Panc1 (cell line): ENCODE results near the gene DCST1. TPM values are rescaled to one million over a fixed set of nuclear protein-coding genes. Genes with fewer than 3 reads are reported as not detected.

Experiments
- ATAC-seq: fragments of 200-7000 bp; cut with Tn5 transposase; 2 replicates; pipeline ENCODE4 v1.9.1; 2020; ENCODE audit warnings: mild to moderate bottlenecking, moderate library complexity
- BruUV-seq: library from RNA; stranded (reverse); fragments of 400-500 nt; replicated peaks from 2 replicates; lab custom pipeline; 2021; lab: Mats Ljungman, UMichigan
- CTCF ChIA-PET: fragments of 300-600 bp; sonication (Branson Sonifier 250); formaldehyde crosslinking; loops from one replicate; lab custom pipeline; 2022; ENCODE audit warnings: antibody characterized with exemption; lab: Charles Lee
- POLR2A ChIA-PET: fragments of 300-600 bp; sonication (Branson Sonifier 250); formaldehyde crosslinking; loops from one replicate; lab custom pipeline; 2022; ENCODE audit warnings: antibody characterized with exemption; lab: Charles Lee
- DNase-seq: peaks from one replicate; pipeline ENCODE4 v3.0.0-alpha.2; 2010; ENCODE audit warnings: low read depth, low spot score
- H3K27ac ChIP-seq: 2 replicates; pipeline ENCODE4 v1.5.1; 2011; ENCODE audit warnings: mild to moderate bottlenecking, low read length, inconsistent platforms
- H3K27me3 ChIP-seq: fragments of 200-500 bp; sonication (Bioruptor generic); 2 replicates; pipeline ENCODE4 v1.6.0; 2014; ENCODE audit warnings: low read length, inconsistent platforms; ENCODE audit not compliant: control insufficient read depth, insufficient read depth
- H3K36me3 ChIP-seq: fragments of 200-500 bp; sonication (Bioruptor generic); 2 replicates; pipeline ENCODE4 v1.5.1; 2014; ENCODE audit warnings: inconsistent platforms, mild to moderate bottlenecking, low read length, moderate library complexity; ENCODE audit not compliant: control insufficient read depth, insufficient read depth
- H3K4me1 ChIP-seq: 2 replicates; pipeline ENCODE4 v1.5.1; 2011; ENCODE audit warnings: inconsistent platforms, mild to moderate bottlenecking, low read length, moderate library complexity; ENCODE audit not compliant: control insufficient read depth, insufficient read depth
- H3K4me3 ChIP-seq, 2 experiments: 2 replicates each; pipeline ENCODE4 v1.5.1; 2011 to 2012; ENCODE audit warnings: low read depth in 2 of 2, low read length in 2 of 2, mild to moderate bottlenecking in 2 of 2, inconsistent platforms in 1 of 2, moderate library complexity in 1 of 2
- H3K9me3 ChIP-seq: fragments of 200-500 bp; sonication (Bioruptor generic); 2 replicates; pipeline ENCODE4 v1.5.1; 2014; ENCODE audit warnings: low read depth, mild to moderate bottlenecking, inconsistent platforms, low read length, moderate library complexity; ENCODE audit not compliant: control insufficient read depth, insufficient read depth
- CTCF ChIP-seq: fragments of 450-650 bp; IDR thresholded peaks from 2 replicates; pipeline ENCODE4 v1.5.1; 2017; ENCODE audit warnings: mild to moderate bottlenecking
- POLR2AphosphoS5 ChIP-seq: IDR thresholded peaks from 2 replicates; pipeline ENCODE4 v1.6.1; 2012; ENCODE audit warnings: mild to moderate bottlenecking, low read depth, low read length, moderate library complexity
- SIN3A ChIP-seq: IDR thresholded peaks from 2 replicates; pipeline ENCODE4 v1.6.1; 2012; ENCODE audit warnings: low read depth, mild to moderate bottlenecking, low read length, moderate library complexity, borderline replicate concordance; ENCODE audit not compliant: insufficient read depth
- TCF7L2 ChIP-seq: IDR thresholded peaks from 2 replicates; pipeline ENCODE4 v1.6.1; 2011; ENCODE audit warnings: mild to moderate bottlenecking, low read depth, low read length, inconsistent platforms
- in situ Hi-C: cut with HindIII; loops from 2 replicates; pipeline ENCODE4 v1.10.0; 2016; ENCODE audit warnings: low sequenced_read_pairs, low pct_unique_long_range_greater_than_20kb
- intact Hi-C: fragments of 100-400 bp; cut with micrococcal nuclease; formaldehyde crosslinking; loops from one replicate; pipeline ENCODE4 v1.10.0; 2022; ENCODE audit not compliant: unreplicated experiment
- total RNA-seq: library from RNA; stranded (reverse); gene quantifications from one replicate; pipeline ENCODE4 v1.2.1, GENCODE V29; 2021; ENCODE audit not compliant: unreplicated experiment
- TF ChIP-seq, protein P1 (sequence below), 2 experiments: IDR thresholded peaks; 2 replicates each; pipeline ENCODE4 v1.6.1; 2011 to 2012; ENCODE audit warnings: low read depth in 2 of 2, control low read depth in 1 of 2, low read length in 1 of 2, mild to moderate bottlenecking in 1 of 2, moderate library complexity in 1 of 2; ENCODE audit not compliant: insufficient read depth in 1 of 2

DCST1 gene
- total RNA-seq, 1 experiment from 2014 or later = not detected

DNA sequence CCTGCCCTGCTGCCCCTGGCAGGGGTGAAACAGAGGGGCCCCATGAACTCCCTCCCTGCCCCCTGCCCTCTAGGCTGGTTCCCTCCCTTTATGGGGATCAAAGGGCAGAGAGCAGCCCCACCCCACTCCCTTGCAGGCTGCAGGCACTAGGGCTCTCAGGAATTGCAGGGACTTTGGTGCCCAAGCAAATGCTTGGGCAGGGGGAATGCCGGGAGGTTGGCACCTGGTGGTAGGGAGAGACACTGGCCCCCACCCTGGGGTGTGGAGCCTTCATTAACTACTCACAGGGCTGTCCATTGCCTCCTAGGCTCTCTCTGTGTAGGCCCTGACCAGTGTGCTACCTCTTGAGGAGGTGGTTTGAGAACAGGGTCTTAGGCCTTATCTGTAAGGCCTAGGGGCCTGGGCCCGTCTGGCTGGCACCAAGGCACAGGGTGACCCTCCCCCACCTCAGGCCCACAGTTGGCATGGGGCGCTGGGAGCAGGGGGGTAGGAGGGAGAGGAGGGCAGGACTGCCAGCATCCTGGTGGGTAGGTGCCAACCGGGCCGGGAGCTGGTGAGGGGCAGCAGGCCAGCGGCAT lies 26.3 kb upstream of the DCST1 start:
- peaks cover 45% of the 10 kb centered on the region for H3K4me1 ChIP-seq
- intact Hi-C loops = no loop called here

GRCh38 chr1:155008015-155008941 lies 25.3 kb upstream of the DCST1 start:
- POLR2A ChIA-PET = interaction anchor here (0.6 kb wide), 1 partner anchor 56 kb away, joined by 8 read pairs; no protein-coding TSS in a partner anchor
- CTCF ChIA-PET = interaction anchor here (0.7 kb wide), 1 partner anchor 75 kb away, joined by 3 read pairs; no protein-coding TSS in a partner anchor
- intact Hi-C loops = no loop called here

More for the DNA sequence above, 26.3 kb upstream of the DCST1 start:
- in situ Hi-C loops = no loop called here
- ChIA-PET CTCF (interaction anchor here (0.6 to 0.7 kb wide), 2 partner anchors 31 to 74 kb away, joined by 3 read pairs; no protein-coding TSS in a partner anchor), POLR2A (interaction anchor here (0.7 kb wide), 1 partner anchor 15 kb away, joined by 3 read pairs; no protein-coding TSS in a partner anchor)
- BruUV-seq = no TSS peak
- ATAC-seq (no peak), DNase-seq (no peak)
- TF ChIP-seq, protein P1, sequence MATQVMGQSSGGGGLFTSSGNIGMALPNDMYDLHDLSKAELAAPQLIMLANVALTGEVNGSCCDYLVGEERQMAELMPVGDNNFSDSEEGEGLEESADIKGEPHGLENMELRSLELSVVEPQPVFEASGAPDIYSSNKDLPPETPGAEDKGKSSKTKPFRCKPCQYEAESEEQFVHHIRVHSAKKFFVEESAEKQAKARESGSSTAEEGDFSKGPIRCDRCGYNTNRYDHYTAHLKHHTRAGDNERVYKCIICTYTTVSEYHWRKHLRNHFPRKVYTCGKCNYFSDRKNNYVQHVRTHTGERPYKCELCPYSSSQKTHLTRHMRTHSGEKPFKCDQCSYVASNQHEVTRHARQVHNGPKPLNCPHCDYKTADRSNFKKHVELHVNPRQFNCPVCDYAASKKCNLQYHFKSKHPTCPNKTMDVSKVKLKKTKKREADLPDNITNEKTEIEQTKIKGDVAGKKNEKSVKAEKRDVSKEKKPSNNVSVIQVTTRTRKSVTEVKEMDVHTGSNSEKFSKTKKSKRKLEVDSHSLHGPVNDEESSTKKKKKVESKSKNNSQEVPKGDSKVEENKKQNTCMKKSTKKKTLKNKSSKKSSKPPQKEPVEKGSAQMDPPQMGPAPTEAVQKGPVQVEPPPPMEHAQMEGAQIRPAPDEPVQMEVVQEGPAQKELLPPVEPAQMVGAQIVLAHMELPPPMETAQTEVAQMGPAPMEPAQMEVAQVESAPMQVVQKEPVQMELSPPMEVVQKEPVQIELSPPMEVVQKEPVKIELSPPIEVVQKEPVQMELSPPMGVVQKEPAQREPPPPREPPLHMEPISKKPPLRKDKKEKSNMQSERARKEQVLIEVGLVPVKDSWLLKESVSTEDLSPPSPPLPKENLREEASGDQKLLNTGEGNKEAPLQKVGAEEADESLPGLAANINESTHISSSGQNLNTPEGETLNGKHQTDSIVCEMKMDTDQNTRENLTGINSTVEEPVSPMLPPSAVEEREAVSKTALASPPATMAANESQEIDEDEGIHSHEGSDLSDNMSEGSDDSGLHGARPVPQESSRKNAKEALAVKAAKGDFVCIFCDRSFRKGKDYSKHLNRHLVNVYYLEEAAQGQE (IDR thresholded peaks at IDR 0.05; ENCODE audit: insufficient read depth in 1 of 2, low read depth in 2 of 2, low read length in 1 of 2) = no peak
- TF ChIP-seq POLR2AphosphoS5 (no peak), SIN3A (no peak), TCF7L2 (no peak), CTCF (no peak)
- H3K9me3 ChIP-seq = no peaks in the 10 kb centered on the region
- H3K4me3 ChIP-seq = no peak overlapping the region
- peaks cover 5% of the 10 kb centered on the region; the same call in 1 of the 2 replicates for H3K36me3 ChIP-seq
- H3K27ac ChIP-seq = no peak overlapping the region
- no peaks in the 10 kb centered on the region for H3K27me3 ChIP-seq

More at GRCh38 chr1:155008015-155008941, 25.3 kb upstream of the DCST1 start:
- Histone ChIP-seq H3K27me3 (no peaks in the 10 kb centered on the region), H3K4me1 (peaks cover 54% of the 10 kb centered on the region), H3K36me3 (0 out of 2 replicates have a peak, but pooled peaks cover 2% of the 10 kb centered on the region), H3K9me3 (no peaks in the 10 kb centered on the region), H3K27ac (no peak overlapping the region), H3K4me3 (no peak overlapping the region)
- no TSS peak for BruUV-seq
- in situ Hi-C loops = no loop called here
- no peak for DNase-seq
- ATAC-seq = no peak
- TF ChIP-seq SIN3A (no peak), CTCF (no peak), TCF7L2 (no peak), POLR2AphosphoS5 (no peak)
- TF ChIP-seq, protein P1 (IDR thresholded peaks at IDR 0.05; ENCODE audit: insufficient read depth in 1 of 2, low read depth in 2 of 2, low read length in 1 of 2) = no peak
